HG03457 (cell line): Measurements from ENCODE around the gene QARS1.

Source experiments
- ATAC-seq: cut with Tn5 transposase; IDR thresholded peaks from one replicate; pipeline ENCODE4 v1.9.1; 2021; ENCODE audit warnings: moderate number of reproducible peaks; ENCODE audit not compliant: unreplicated experiment

QARS1 gene

GRCh38 chr3:49120438-49121131, 16.0 kb upstream of the QARS1 start, which contains the start of gene USP19:
TSS of gene USP19 (minus strand) at chr3:49120823. CDS start at chr3:49119145, 1,678 bp downstream.
- ATAC-seq, result peak; percentile 56

- no peak for ATAC-seq
These were observed 15.5 kb upstream of the QARS1 start for GRCh38 chr3:49120096-49120437.

DNA sequence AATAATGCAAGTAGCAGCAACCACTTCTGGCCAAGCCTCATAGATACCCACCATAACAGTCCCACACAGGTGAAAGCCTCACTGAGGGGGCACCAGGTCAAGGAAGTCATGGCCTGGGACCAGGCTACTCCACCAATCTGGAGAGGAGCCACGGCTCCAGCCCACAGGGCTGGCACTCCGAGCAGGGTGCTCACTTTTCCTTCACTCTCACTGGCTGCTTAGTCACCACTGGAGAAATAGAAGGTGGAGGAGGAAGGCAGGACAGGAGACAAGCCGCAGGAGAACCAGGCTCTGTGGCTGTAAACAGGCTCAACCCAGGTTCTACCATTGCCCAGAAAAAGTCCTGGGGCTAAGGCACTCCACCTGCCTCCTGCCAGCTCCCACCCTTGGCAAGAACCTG, 14.9 kb upstream of the QARS1 start:
- ATAC-seq, result no peak

- ATAC-seq, result no peak
These were observed 14.5 kb upstream of the QARS1 start for GRCh38 chr3:49119036-49119435.

GRCh38 chr3:49112262-49112661, 7.7 kb upstream of the QARS1 start:
- no peak for ATAC-seq

GRCh38 chr3:49111347-49111746, 6.8 kb upstream of the QARS1 start:
- no peak for ATAC-seq

DNA sequence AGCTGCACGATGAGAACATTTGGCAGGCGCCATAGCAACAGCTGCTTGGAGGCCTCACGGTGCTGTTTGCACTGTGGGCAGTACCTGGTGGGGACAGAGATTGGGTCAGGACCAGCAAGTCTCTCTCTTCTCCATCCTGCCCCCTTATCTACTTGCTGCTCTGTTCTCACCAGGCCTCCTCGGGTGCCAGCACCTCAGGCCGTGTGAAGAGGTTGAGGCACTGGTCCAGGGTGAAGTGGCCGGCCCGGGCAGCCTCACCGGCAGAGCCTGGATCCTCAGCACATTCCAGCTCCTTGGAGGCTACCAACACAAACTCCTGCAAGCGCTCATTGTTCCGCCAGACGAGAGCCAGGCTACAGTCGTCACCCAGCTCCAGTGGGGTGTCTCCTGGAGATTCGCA, 6.2 kb upstream of the QARS1 start:
- no peak for ATAC-seq

DNA sequence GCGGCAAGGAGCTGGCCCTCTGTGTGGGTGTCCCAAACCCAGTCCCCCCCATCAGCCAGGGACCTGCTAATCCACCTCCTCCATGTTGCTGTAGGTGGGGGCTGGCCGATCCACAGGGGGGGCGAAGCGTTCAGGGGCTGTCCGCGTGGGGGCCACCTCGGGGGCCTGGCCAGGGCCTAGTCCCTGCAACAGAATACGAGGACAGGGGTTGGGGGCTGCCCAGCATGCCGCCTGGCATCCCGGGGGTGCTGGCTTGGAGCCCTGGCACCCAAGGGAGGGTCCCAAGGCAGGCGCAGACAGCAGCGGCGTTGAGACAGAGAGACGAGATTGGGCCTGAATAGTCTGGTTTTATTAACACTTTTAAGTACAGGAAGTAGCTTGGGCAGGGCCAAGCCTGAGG, 3.8 kb upstream of the QARS1 start:
- ATAC-seq, result no peak

GRCh38 chr3:49104052-49104426, 518 bp downstream of the QARS1 start:
- no peak for ATAC-seq

- ATAC-seq, result no peak
These were observed 4.4 kb downstream of the QARS1 start for GRCh38 chr3:49100046-49100615.

- ATAC-seq, result no peak
These were observed 5.5 kb downstream of the QARS1 start for GRCh38 chr3:49098910-49099630.

- no peak for ATAC-seq
These were observed 6.1 kb downstream of the QARS1 start for GRCh38 chr3:49098429-49098828.

DNA sequence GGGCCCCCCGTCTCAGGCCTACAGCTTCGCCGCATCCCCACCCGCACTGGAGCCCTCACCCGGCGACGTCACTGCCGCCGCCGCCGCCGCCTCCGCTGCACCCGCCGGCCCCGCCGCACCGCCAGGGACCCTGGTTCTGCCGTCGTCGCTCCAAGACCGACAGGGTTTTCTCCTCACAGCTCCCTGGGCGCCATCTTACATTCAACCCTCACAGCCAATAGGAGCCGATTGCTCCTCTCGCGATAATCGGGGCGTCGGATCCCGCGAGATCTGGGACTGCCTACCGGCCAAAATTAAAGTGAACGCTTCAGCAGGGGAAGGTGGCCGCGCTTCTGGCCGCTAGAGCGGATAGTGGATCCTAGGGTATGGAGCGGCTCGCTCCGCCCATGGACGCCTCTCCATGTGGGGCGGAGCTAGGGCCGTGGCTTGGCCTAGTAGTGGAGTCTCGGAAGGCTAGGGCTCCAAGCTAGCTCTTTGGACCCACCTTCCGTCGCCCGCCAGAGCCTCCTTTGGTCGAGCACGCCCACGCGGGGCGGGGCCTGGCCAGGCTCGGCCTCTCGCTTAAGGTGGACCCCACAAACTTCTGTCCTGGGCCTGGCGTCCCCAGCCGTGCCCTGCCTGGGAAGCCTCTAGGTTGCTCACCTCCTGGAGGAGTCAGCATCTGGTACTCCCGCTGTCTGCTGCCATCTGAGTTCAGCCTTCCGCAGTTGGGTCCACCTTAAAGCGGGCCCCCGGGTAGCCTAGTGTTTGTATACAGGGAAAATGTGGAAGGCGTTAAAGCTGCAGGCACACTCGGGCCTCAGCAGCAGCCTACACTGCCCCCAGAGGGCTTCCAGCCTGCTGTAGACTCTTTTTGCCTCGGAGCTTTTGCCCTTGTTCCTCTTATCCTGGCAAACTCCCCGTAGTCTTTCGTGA, 10.4 kb downstream of the QARS1 start, which contains the start of gene QRICH1:
Gene QRICH1 (minus strand): TSS at position 219 of the 915 bp plus-strand sequence. CDS start 17,054 bp downstream, outside the sequence.
- ATAC-seq, result peak; percentile 57

- peak; percentile 32 for ATAC-seq
These were observed 11.4 kb downstream of the QARS1 start for GRCh38 chr3:49092938-49093852.

DNA sequence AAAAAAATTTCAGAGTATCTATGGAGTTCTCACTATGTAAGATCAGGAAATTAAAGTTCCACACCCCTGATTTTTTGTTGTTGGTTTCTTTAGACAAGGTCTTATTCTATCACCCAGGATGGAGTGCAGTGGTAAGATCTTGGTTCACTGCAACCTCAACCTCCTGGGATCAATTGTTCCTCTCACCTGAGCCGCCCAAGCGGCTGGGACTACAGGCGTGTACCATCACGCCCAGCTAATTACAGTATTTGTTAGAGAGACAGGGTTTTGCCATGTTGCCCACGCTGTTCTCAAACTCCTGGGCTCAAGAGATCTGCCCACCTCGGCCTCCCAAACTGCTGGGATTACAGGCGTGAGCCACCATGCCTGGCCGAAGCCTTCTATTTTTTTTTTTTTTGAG, 23.1 kb downstream of the QARS1 start:
- no peak for ATAC-seq

GRCh38 chr3:49079270-49079669, 25.3 kb downstream of the QARS1 start:
- no peak for ATAC-seq

DNA sequence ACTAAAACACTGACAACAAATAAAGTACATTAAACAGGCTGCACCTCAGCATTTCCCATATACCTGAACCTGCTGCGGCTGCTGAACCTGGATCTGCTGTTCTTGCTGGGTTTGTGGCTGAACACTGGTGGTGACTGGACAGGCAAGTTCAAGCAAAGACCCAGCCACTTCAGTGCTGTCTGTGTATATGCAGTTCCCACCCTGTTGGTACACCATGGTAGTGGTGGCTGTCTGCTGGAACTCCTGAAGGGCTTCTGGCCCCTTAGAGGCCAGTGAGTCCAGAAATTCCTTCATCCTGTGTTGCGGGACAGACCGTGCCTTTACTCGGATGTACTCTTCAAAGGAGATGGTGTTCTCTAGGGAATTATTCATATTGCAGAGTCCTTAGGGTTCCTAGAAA, 27.9 kb downstream of the QARS1 start:
- no peak for ATAC-seq

DNA sequence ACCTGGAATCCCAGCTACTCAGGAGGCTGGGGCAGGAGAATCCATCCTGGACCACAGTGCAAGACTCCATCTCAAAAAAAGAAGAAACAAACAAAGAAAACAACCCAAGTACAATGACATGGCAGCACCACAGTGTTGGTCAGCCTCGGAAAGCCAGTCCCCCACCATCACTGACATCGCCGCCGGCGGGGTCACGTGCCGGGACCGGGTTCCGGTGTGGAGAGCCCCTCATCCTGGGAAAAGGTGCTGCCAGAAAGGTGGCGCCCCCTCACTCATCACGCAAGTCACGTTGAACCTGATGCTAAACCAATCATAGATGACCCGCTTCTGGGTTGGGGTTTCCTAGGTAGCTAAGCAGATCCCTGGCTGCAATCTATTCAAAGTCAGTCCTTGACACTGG, 28.4 kb downstream of the QARS1 start:
- no peak for ATAC-seq

DNA sequence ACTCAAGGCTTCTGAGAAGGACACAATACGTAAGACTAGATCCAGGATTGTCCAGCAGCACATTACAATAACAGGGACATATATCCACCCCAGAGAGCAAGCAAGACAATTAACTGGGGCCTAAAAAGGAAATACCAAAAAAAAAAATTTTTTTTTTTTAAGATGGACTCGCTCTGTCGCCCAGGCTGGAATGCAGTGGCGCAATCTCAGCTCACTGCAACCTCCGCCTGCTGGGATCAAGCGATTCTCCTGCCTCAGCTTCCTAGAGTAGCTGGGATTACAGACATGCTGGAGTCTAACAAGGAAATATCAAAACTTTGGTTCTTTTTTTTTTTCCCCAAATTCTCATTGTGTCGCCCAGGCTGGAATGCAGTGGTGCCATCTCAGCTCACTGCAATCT, 46.5 kb downstream of the QARS1 start:
- ATAC-seq, result no peak

GRCh38 chr3:49057268-49057667, 47.3 kb downstream of the QARS1 start:
- ATAC-seq, result no peak
